ENCODE measurements around the gene NKX2-2. TPM values are rescaled to one million over a fixed set of nuclear protein-coding genes. Genes with fewer than 3 reads are reported as not detected.

NKX2-2 gene
- total and polyA plus RNA-seq, 2 of the 8 experiments (the other 6 are each of a cell fraction or from before 2014, with no cell fraction given), result not detected

- TF ChIP-seq PHF8 (conservative IDR thresholded peaks at IDR 0.05; ENCODE audit: low read depth, low read length), result no peak
- no peak for TF ChIP-seq SIRT6 (IDR thresholded peaks at IDR 0.05; ENCODE audit: low read length)
- TF ChIP-seq CBX5 (IDR thresholded peaks at IDR 0.05; ENCODE audit: low read depth, low read length), result no peak
- TF ChIP-seq RNF2 (IDR thresholded peaks at IDR 0.05; ENCODE audit: borderline replicate concordance, low read depth, low read length, missing control alignments, poor library complexity, severe bottlenecking), result no peak
These were observed 14.0 kb upstream of the NKX2-2 start (continued) for GRCh38 chr20:21527908-21528307.
